ENCODE measurements around the gene SLC25A14. TPM values are rescaled to one million over a fixed set of nuclear protein-coding genes. Genes with fewer than 3 reads are reported as not detected.
A peak's percentile ranks its signal among the peaks of the same experiment; 100 is the strongest.
"Not testable (repeated sequence)": the region's sequence is repeated elsewhere in the genome, so short reads cannot be mapped to it uniquely, and the experiment has no call there.

SLC25A14 gene
- total RNA-seq, 6 experiments from 2014 or later = 10.9 to 16.4 (median 13.2) TPM

DNA sequence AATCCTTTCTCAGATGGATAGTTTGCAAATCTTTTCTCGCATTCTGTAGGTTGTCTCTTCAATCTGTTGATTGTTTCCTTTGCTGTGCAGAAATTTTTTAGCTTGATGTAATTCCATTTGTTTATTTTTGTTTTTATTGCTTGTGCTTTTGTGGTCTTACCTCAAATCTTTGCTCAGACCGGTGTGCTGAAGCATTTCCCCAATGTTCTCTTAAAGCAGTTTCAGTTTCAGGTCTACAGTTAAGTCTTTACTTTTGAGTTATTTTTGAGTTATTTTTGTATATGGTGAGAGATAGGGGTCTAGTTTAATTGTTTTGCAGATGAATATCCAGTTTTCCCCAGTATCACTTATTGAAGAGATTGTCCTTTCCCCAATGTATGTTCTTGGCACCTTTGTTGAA is 18.2 kb upstream of the SLC25A14 start:
- no peaks in the 10 kb centered on the region for H3K9me3 Mint-ChIP-seq
- no peak overlapping the region for H3K27ac Mint-ChIP-seq
- DNase-seq = no peak
- peaks cover 16% of the 10 kb centered on the region for H3K27me3 Mint-ChIP-seq (ENCODE audit: insufficient read depth)
- TF ChIP-seq, protein P1, sequence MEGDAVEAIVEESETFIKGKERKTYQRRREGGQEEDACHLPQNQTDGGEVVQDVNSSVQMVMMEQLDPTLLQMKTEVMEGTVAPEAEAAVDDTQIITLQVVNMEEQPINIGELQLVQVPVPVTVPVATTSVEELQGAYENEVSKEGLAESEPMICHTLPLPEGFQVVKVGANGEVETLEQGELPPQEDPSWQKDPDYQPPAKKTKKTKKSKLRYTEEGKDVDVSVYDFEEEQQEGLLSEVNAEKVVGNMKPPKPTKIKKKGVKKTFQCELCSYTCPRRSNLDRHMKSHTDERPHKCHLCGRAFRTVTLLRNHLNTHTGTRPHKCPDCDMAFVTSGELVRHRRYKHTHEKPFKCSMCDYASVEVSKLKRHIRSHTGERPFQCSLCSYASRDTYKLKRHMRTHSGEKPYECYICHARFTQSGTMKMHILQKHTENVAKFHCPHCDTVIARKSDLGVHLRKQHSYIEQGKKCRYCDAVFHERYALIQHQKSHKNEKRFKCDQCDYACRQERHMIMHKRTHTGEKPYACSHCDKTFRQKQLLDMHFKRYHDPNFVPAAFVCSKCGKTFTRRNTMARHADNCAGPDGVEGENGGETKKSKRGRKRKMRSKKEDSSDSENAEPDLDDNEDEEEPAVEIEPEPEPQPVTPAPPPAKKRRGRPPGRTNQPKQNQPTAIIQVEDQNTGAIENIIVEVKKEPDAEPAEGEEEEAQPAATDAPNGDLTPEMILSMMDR (IDR thresholded peaks at IDR 0.05) = no peak
- H3K4me3 Mint-ChIP-seq = no peak overlapping the region
- no peaks in the 10 kb centered on the region for H3K36me3 Mint-ChIP-seq (ENCODE audit: low read depth)
- H3K4me1 Mint-ChIP-seq (ENCODE audit: low read depth) = no peaks in the 10 kb centered on the region

DNA sequence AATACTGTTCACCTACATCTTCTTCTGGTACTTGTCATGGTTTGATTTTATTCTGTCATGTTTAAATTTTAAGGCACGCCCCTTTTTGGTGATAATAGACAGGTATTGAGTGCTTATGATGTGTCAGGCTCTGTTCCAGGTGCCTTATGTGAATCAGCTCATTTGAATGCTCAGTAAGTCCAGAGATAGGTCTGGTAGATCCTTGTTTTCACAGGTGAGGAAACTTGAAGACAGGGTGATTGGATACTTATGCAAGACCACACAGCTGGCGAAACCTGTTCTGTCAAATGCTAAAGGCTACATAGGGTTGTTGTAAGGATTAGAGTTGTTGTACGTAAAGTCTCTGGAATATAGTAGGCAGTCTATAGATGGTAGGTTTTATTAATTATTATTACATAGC is 9.6 kb upstream of the SLC25A14 start:
- H3K36me3 Mint-ChIP-seq (ENCODE audit: low read depth) = no peaks in the 10 kb centered on the region

DNA sequence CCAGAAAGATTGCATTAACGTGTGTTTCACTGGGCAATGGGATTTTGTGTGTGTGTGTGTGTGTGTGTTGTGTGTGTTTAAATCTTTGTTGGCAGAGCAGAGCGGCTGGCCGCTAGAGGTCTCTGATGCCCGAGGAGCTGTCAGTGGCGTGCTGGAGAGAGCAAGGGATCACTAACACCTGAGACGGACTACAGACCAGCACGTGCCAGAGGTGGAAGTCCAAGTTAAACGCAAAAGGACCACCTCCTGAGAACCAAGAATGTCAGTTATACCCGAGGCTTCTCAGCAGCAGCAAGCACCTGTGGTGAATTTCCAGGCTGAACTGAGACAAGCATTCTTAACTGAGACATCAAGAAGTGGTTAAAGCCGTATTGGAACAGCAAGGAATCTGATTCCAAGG is 9.0 kb upstream of the SLC25A14 start:
- peak; percentile 41 for DNase-seq
- peak overlapping the region; percentile 30; the same call in 1 of the 2 replicates for H3K4me3 Mint-ChIP-seq
- H3K4me1 Mint-ChIP-seq (ENCODE audit: low read depth) = no peaks in the 10 kb centered on the region
- no peaks in the 10 kb centered on the region for H3K36me3 Mint-ChIP-seq (ENCODE audit: low read depth)
- H3K9me3 Mint-ChIP-seq = no peaks in the 10 kb centered on the region
- H3K27ac Mint-ChIP-seq = no peak overlapping the region
- TF ChIP-seq, protein P1 (IDR thresholded peaks at IDR 0.05) = peak; percentile 63
- peaks cover 5% of the 10 kb centered on the region for H3K27me3 Mint-ChIP-seq (ENCODE audit: insufficient read depth)

More for the DNA sequence above, 9.6 kb upstream of the SLC25A14 start:
- Mint-ChIP-seq H3K4me3 (no peak overlapping the region), H3K27me3 (ENCODE audit: insufficient read depth) (peaks cover 4% of the 10 kb centered on the region), H3K9me3 (no peaks in the 10 kb centered on the region), H3K4me1 (ENCODE audit: low read depth) (no peaks in the 10 kb centered on the region), H3K27ac (no peak overlapping the region)
- TF ChIP-seq, protein P1 (IDR thresholded peaks at IDR 0.05) = no peak
- DNase-seq = no peak

DNA sequence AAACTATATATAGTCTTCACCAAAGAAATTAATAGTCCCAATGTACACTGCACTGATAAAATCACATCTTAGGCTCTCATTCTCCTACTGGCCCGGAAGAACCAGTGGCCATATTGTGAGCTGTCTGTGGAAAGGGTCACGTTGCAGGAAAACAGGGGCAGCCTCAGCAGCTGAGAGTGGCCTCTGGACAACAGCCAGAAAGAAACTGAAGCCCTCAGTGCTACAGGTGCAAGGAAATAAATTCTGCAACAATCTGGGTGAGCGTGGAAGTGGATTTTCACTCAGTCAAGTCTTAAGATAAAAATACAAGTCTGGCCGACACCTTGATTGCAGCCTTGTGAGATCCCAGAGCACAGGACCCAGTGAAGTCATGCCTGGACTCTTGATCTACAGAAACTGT is 3.2 kb upstream of the SLC25A14 start:
- no peak overlapping the region for H3K27ac Mint-ChIP-seq
- DNase-seq = no peak
- H3K4me1 Mint-ChIP-seq (ENCODE audit: low read depth) = peaks cover 12% of the 10 kb centered on the region
- H3K9me3 Mint-ChIP-seq = no peaks in the 10 kb centered on the region
- H3K4me3 Mint-ChIP-seq = no peak overlapping the region
- H3K36me3 Mint-ChIP-seq (ENCODE audit: low read depth) = no peaks in the 10 kb centered on the region
- H3K27me3 Mint-ChIP-seq (ENCODE audit: insufficient read depth) = peaks cover 1% of the 10 kb centered on the region; the same call in 1 of the 2 replicates
- TF ChIP-seq, protein P1 (IDR thresholded peaks at IDR 0.05) = no peak

DNA sequence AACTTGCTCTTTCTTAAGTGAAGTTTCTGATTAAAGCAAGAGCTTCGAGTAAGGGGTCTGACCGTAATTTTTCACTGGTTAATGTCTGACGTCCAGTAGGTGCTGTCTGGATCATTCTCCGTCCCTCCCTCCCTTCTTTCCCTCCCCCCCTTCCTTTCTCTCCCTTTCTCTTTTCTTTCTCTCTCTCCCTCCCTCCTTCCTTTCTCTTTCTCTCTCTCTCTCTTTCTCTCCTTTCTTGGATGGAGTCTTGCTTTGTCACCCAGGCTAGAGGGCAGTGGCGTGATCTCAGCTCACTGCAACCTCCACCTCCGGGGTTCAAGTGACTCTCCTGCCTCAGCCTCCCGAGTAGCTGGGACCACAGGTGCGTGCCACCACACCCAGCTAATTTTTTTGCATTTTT is 850 bp upstream of the SLC25A14 start:
- not testable (repeated sequence) for H3K27me3 Mint-ChIP-seq (ENCODE audit: insufficient read depth); DNase-seq; H3K36me3 Mint-ChIP-seq (ENCODE audit: low read depth); H3K9me3 Mint-ChIP-seq
- H3K4me3 Mint-ChIP-seq = peak overlapping the region; percentile 95
- H3K27ac Mint-ChIP-seq = peak overlapping the region; percentile 89; the same call in 1 of the 2 replicates
- peaks cover 26% of the 10 kb centered on the region for H3K4me1 Mint-ChIP-seq (ENCODE audit: low read depth)

DNA sequence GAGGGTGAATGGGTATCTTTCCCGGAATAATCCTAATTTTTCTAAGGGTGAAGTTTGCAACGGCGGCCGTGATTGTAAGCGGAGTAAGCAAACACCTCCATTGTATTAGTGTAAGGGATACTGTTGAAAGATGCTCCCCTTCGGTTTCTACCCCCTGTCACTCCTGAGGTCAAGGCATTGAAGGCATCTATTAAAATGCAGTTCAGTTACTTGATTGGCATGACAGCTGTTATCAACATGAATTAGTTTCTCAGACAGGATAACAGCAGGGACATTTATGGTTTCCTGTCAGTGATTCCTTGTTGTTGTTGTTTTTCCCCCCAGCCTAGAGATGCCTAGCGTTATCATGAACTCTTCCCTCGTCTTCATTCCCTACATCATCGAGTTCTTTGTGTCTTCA is 552 bp downstream of the SLC25A14 start:
- Mint-ChIP-seq H3K27me3 (ENCODE audit: insufficient read depth) (peaks cover 1% of the 10 kb centered on the region; the same call in 1 of the 2 replicates), H3K27ac (peak overlapping the region; percentile 89), H3K9me3 (no peaks in the 10 kb centered on the region), H3K36me3 (ENCODE audit: low read depth) (0 out of 2 replicates have a peak, but pooled peaks cover 8% of the 10 kb centered on the region), H3K4me3 (peak overlapping the region; percentile 95), H3K4me1 (ENCODE audit: low read depth) (peaks cover 26% of the 10 kb centered on the region)
- TF ChIP-seq, protein P1 (IDR thresholded peaks at IDR 0.05) = no peak
- no peak for DNase-seq
